ENCODE results near the gene HBEGF. TPM values are rescaled to one million over a fixed set of nuclear protein-coding genes. Genes with fewer than 3 reads are reported as not detected.

HBEGF gene
- total RNA-seq, 1 donor from 2014 or later, result 22.6 TPM

DNA sequence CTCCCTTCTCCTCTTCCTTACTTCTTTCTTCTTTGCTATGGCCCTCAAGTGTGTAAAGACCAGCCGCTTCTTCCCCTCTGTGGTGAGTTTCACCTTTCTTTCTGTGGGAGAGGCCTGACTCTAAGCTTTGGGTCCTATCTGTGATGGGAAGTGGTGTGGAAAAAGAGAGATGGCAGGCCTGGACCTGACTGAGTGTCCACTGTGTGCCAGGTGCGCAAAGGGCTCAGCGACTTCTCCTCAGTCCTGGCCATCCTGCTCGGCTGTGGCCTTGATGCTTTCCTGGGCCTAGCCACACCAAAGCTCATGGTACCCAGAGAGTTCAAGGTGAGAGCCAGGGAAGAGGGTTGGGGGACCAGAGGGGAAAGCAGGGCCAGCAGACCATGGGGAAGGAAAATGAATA, 19.5 kb upstream of the HBEGF start:
- Mint-ChIP-seq H3K27ac (ENCODE audit: unreplicated experiment) (no peak overlapping the region), H3K9me3 (ENCODE audit: unreplicated experiment) (no peaks in the 10 kb centered on the region)

DNA sequence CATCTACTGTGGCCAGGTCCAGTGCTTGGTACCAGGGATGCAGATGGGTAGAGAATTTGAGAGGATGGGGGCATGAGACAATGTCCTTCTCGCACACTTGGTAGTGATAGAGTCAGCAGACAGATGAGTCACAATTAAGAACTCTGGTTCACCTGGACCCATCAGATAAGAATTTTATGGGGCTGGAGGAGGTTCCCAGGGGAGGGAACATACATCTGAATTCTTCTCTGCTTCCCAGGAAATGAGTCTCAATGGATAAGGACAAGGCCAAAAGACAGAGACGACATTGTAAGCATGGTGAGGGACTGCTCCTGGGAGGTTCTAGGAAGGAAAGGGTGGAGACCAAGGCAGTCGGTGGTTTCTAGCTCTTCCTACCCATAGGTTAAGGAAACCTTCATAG, 18.9 kb upstream of the HBEGF start:
- DNase-seq (ENCODE audit: low spot score), result no peak
- Mint-ChIP-seq H3K27ac (ENCODE audit: unreplicated experiment) (no peak overlapping the region), H3K27me3 (ENCODE audit: unreplicated experiment) (peaks cover 7% of the 10 kb centered on the region), H3K9me3 (ENCODE audit: unreplicated experiment) (no peaks in the 10 kb centered on the region), H3K4me3 (ENCODE audit: unreplicated experiment) (no peak overlapping the region), H3K4me1 (ENCODE audit: unreplicated experiment) (no peaks in the 10 kb centered on the region), H3K36me3 (ENCODE audit: low read depth, unreplicated experiment) (no peaks in the 10 kb centered on the region)
- TF ChIP-seq, protein P1, sequence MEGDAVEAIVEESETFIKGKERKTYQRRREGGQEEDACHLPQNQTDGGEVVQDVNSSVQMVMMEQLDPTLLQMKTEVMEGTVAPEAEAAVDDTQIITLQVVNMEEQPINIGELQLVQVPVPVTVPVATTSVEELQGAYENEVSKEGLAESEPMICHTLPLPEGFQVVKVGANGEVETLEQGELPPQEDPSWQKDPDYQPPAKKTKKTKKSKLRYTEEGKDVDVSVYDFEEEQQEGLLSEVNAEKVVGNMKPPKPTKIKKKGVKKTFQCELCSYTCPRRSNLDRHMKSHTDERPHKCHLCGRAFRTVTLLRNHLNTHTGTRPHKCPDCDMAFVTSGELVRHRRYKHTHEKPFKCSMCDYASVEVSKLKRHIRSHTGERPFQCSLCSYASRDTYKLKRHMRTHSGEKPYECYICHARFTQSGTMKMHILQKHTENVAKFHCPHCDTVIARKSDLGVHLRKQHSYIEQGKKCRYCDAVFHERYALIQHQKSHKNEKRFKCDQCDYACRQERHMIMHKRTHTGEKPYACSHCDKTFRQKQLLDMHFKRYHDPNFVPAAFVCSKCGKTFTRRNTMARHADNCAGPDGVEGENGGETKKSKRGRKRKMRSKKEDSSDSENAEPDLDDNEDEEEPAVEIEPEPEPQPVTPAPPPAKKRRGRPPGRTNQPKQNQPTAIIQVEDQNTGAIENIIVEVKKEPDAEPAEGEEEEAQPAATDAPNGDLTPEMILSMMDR (IDR thresholded peaks at IDR 0.05; ENCODE audit: unreplicated experiment), result no peak

More for the DNA sequence above, 19.5 kb upstream of the HBEGF start:
- H3K4me1 Mint-ChIP-seq (ENCODE audit: unreplicated experiment), result no peaks in the 10 kb centered on the region
- no peaks in the 10 kb centered on the region for H3K36me3 Mint-ChIP-seq (ENCODE audit: low read depth, unreplicated experiment)
- peaks cover 9% of the 10 kb centered on the region for H3K27me3 Mint-ChIP-seq (ENCODE audit: unreplicated experiment)
- TF ChIP-seq, protein P1 (IDR thresholded peaks at IDR 0.05; ENCODE audit: unreplicated experiment), result no peak
- H3K4me3 Mint-ChIP-seq (ENCODE audit: unreplicated experiment), result no peak overlapping the region
- DNase-seq (ENCODE audit: low spot score), result no peak

DNA sequence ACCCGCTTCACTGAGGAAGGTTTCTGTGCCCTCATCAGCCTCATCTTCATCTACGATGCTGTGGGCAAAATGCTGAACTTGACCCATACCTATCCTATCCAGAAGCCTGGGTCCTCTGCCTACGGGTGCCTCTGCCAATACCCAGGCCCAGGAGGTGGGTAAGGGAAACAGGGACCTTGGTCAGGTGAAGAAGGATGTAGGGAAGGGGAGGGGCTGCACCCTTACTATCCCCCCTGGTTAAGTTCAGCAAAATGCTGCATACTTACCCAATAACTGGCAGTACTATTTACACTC, 18.0 kb upstream of the HBEGF start:
- no peak overlapping the region for H3K4me3 Mint-ChIP-seq (ENCODE audit: unreplicated experiment)
- no peak overlapping the region for H3K27ac Mint-ChIP-seq (ENCODE audit: unreplicated experiment)
- no peaks in the 10 kb centered on the region for H3K4me1 Mint-ChIP-seq (ENCODE audit: unreplicated experiment)
- DNase-seq (ENCODE audit: low spot score), result no peak
- H3K9me3 Mint-ChIP-seq (ENCODE audit: unreplicated experiment), result no peaks in the 10 kb centered on the region
- H3K36me3 Mint-ChIP-seq (ENCODE audit: low read depth, unreplicated experiment), result no peaks in the 10 kb centered on the region
- H3K27me3 Mint-ChIP-seq (ENCODE audit: unreplicated experiment), result peaks cover 7% of the 10 kb centered on the region
- TF ChIP-seq, protein P1 (IDR thresholded peaks at IDR 0.05; ENCODE audit: unreplicated experiment), result no peak

DNA sequence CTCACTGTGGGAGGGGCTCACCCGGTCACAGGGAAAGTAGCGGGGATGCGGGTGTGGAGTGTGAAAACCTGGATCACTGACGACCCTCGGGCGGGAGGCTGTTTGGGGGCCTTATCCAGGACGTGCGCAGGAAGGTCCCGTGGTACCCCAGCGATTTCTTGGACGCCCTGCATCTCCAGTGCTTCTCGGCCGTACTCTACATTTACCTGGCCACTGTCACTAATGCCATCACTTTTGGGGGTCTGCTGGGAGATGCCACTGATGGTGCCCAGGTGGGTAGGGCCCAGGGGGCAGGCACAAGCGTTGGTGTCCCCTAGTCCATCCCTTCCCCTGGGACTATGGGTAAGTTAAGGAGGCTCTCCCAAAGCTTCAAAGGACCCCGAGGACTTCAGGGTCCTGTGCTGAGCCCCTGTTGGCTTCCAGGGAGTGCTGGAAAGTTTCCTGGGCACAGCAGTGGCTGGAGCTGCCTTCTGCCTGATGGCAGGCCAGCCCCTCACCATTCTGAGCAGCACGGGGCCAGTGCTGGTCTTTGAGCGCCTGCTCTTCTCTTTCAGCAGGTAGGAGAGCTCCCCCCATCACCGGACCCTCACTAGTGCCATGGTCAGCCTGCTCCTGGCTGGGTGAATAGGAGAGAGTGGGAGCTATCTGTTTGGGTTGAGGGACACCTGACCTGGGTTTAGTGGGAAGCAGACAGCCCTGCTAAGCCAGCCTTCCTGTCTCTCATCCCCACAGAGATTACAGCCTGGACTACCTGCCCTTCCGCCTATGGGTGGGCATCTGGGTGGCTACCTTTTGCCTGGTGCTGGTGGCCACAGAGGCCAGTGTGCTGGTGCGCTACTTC, 17.4 kb upstream of the HBEGF start:
- no peak overlapping the region for H3K27ac Mint-ChIP-seq (ENCODE audit: unreplicated experiment)
- TF ChIP-seq, protein P1 (IDR thresholded peaks at IDR 0.05; ENCODE audit: unreplicated experiment), result no peak

DNA sequence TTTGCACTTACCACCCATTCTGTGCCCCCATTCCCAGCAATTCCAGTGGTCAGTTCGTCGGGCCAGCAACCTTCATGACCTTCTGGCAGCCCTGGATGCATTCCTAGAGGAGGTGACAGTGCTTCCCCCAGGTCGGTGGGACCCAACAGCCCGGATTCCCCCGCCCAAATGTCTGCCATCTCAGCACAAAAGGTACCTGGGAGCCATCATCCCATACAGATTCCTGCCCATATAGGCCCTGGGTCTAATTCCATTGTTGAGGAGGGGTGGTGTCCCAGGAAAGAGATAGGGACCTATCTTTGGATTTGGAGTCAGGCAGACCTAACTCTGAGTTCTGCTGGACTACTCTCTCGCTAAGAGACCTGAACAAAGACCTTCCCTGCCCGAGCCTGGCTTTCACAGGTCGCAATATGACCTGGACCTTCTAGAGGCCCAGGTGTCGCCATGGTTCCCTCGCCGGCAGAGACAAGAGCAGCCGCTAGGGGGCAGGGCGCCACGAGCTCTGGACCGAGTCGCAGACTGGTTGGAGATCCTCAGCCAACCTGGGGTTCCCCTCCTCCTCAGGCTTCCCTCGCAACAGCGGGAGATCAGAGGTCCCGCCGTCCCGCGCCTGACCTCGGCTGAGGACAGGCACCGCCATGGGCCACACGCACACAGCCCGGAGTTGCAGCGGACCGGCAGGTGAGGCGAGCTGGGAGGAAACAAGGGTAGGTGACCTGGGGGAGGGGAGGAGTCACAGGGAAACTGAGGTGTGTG, 16.6 kb upstream of the HBEGF start:
- Mint-ChIP-seq H3K27me3 (ENCODE audit: unreplicated experiment) (peaks cover 7% of the 10 kb centered on the region), H3K36me3 (ENCODE audit: low read depth, unreplicated experiment) (no peaks in the 10 kb centered on the region), H3K9me3 (ENCODE audit: unreplicated experiment) (no peaks in the 10 kb centered on the region), H3K4me1 (ENCODE audit: unreplicated experiment) (no peaks in the 10 kb centered on the region), H3K4me3 (ENCODE audit: unreplicated experiment) (peak overlapping the region; percentile 25), H3K27ac (ENCODE audit: unreplicated experiment) (no peak overlapping the region)
- peak; percentile 92 for DNase-seq (ENCODE audit: low spot score)
- TF ChIP-seq, protein P1 (IDR thresholded peaks at IDR 0.05; ENCODE audit: unreplicated experiment), result peak; percentile 94

More for the DNA sequence above, 17.4 kb upstream of the HBEGF start:
- DNase-seq (ENCODE audit: low spot score), result no peak
- Mint-ChIP-seq H3K36me3 (ENCODE audit: low read depth, unreplicated experiment) (no peaks in the 10 kb centered on the region), H3K4me3 (ENCODE audit: unreplicated experiment) (no peak overlapping the region), H3K27me3 (ENCODE audit: unreplicated experiment) (peaks cover 7% of the 10 kb centered on the region), H3K4me1 (ENCODE audit: unreplicated experiment) (no peaks in the 10 kb centered on the region), H3K9me3 (ENCODE audit: unreplicated experiment) (no peaks in the 10 kb centered on the region)

All from endothelial cell (in vitro differentiated cells).